Measurements from ENCODE around the gene EEIG1.

Gene EEIG1

GRCh38 chr9:127991017-127991756 lies 10.4 kb upstream of the EEIG1 start:
- no peaks in the 10 kb centered on the region for H3K36me3 ChIP-seq (ENCODE audit: insufficient read depth, low read length)
- no peaks in the 10 kb centered on the region for H3K4me1 ChIP-seq (ENCODE audit: insufficient read depth, low read length)
- H3K9me3 ChIP-seq (ENCODE audit: low read length), result no peaks in the 10 kb centered on the region
- no peaks in the 10 kb centered on the region for H3K27me3 ChIP-seq (ENCODE audit: insufficient read depth, low read length)
- no peak overlapping the region for H3K4me3 ChIP-seq (ENCODE audit: low read length)
- H2AFZ ChIP-seq (ENCODE audit: low read depth, low read length), result no peak overlapping the region

GRCh38 chr9:127990554-127990953 lies 9.8 kb upstream of the EEIG1 start:
- Histone ChIP-seq H3K4me1 (ENCODE audit: insufficient read depth, low read length) (no peaks in the 10 kb centered on the region), H2AFZ (ENCODE audit: low read depth, low read length) (no peak overlapping the region), H3K4me3 (ENCODE audit: low read length) (no peak overlapping the region), H3K27me3 (ENCODE audit: insufficient read depth, low read length) (no peaks in the 10 kb centered on the region), H3K9me3 (ENCODE audit: low read length) (no peaks in the 10 kb centered on the region), H3K36me3 (ENCODE audit: insufficient read depth, low read length) (no peaks in the 10 kb centered on the region)

GRCh38 chr9:127989094-127989493 lies 8.3 kb upstream of the EEIG1 start:
- Histone ChIP-seq H3K27me3 (ENCODE audit: insufficient read depth, low read length) (no peaks in the 10 kb centered on the region), H3K4me3 (ENCODE audit: low read length) (no peak overlapping the region), H3K9me3 (ENCODE audit: low read length) (no peaks in the 10 kb centered on the region), H3K4me1 (ENCODE audit: insufficient read depth, low read length) (no peaks in the 10 kb centered on the region), H2AFZ (ENCODE audit: low read depth, low read length) (no peak overlapping the region), H3K36me3 (ENCODE audit: insufficient read depth, low read length) (no peaks in the 10 kb centered on the region)

GRCh38 chr9:127987103-127987614 lies 6.4 kb upstream of the EEIG1 start:
- no peak overlapping the region for H2AFZ ChIP-seq (ENCODE audit: low read depth, low read length)
- no peaks in the 10 kb centered on the region for H3K36me3 ChIP-seq (ENCODE audit: insufficient read depth, low read length)

GRCh38 chr9:127985011-127985410 lies 4.2 kb upstream of the EEIG1 start:
- H3K9me3 ChIP-seq (ENCODE audit: low read length), result no peaks in the 10 kb centered on the region
- H3K4me1 ChIP-seq (ENCODE audit: insufficient read depth, low read length), result peaks cover 8% of the 10 kb centered on the region
- no peak overlapping the region for H2AFZ ChIP-seq (ENCODE audit: low read depth, low read length)
- no peak overlapping the region for H3K4me3 ChIP-seq (ENCODE audit: low read length)
- H3K27me3 ChIP-seq (ENCODE audit: insufficient read depth, low read length), result no peaks in the 10 kb centered on the region
- H3K36me3 ChIP-seq (ENCODE audit: insufficient read depth, low read length), result no peaks in the 10 kb centered on the region

More at GRCh38 chr9:127987103-127987614, 6.4 kb upstream of the EEIG1 start:
- Histone ChIP-seq H3K4me1 (ENCODE audit: insufficient read depth, low read length) (no peaks in the 10 kb centered on the region), H3K27me3 (ENCODE audit: insufficient read depth, low read length) (no peaks in the 10 kb centered on the region), H3K9me3 (ENCODE audit: low read length) (no peaks in the 10 kb centered on the region), H3K4me3 (ENCODE audit: low read length) (no peak overlapping the region)

GRCh38 chr9:127983847-127984289 lies 3.1 kb upstream of the EEIG1 start:
- Histone ChIP-seq H3K4me3 (ENCODE audit: low read length) (no peak overlapping the region), H2AFZ (ENCODE audit: low read depth, low read length) (no peak overlapping the region), H3K4me1 (ENCODE audit: insufficient read depth, low read length) (peaks cover 12% of the 10 kb centered on the region), H3K9me3 (ENCODE audit: low read length) (no peaks in the 10 kb centered on the region), H3K36me3 (ENCODE audit: insufficient read depth, low read length) (no peaks in the 10 kb centered on the region), H3K27me3 (ENCODE audit: insufficient read depth, low read length) (no peaks in the 10 kb centered on the region)

GRCh38 chr9:127982912-127983311 lies 2.1 kb upstream of the EEIG1 start:
- Histone ChIP-seq H3K9me3 (ENCODE audit: low read length) (no peaks in the 10 kb centered on the region), H3K4me3 (ENCODE audit: low read length) (no peak overlapping the region), H3K4me1 (ENCODE audit: insufficient read depth, low read length) (peaks cover 21% of the 10 kb centered on the region), H2AFZ (ENCODE audit: low read depth, low read length) (no peak overlapping the region), H3K36me3 (ENCODE audit: insufficient read depth, low read length) (no peaks in the 10 kb centered on the region), H3K27me3 (ENCODE audit: insufficient read depth, low read length) (no peaks in the 10 kb centered on the region)

GRCh38 chr9:127981559-127982121 lies 851 bp upstream of the EEIG1 start:
- Histone ChIP-seq H3K4me1 (ENCODE audit: insufficient read depth, low read length) (peaks cover 33% of the 10 kb centered on the region), H2AFZ (ENCODE audit: low read depth, low read length) (peak overlapping the region; percentile 33), H3K9me3 (ENCODE audit: low read length) (no peaks in the 10 kb centered on the region), H3K4me3 (ENCODE audit: low read length) (peak overlapping the region; percentile 62), H3K27me3 (ENCODE audit: insufficient read depth, low read length) (no peaks in the 10 kb centered on the region), H3K36me3 (ENCODE audit: insufficient read depth, low read length) (no peaks in the 10 kb centered on the region)

- Histone ChIP-seq H3K36me3 (ENCODE audit: insufficient read depth, low read length) (no peaks in the 10 kb centered on the region), H3K9me3 (ENCODE audit: low read length) (no peaks in the 10 kb centered on the region), H3K4me3 (ENCODE audit: low read length) (peak overlapping the region; percentile 64), H2AFZ (ENCODE audit: low read depth, low read length) (no peak overlapping the region), H3K4me1 (ENCODE audit: insufficient read depth, low read length) (peaks cover 35% of the 10 kb centered on the region), H3K27me3 (ENCODE audit: insufficient read depth, low read length) (no peaks in the 10 kb centered on the region)
These were observed 606 bp downstream of the EEIG1 start for GRCh38 chr9:127980060-127980705.

GRCh38 chr9:127979333-127980059 lies 1.3 kb downstream of the EEIG1 start:
- Histone ChIP-seq H3K4me1 (ENCODE audit: insufficient read depth, low read length) (peaks cover 40% of the 10 kb centered on the region), H3K4me3 (ENCODE audit: low read length) (peak overlapping the region; percentile 64), H3K9me3 (ENCODE audit: low read length) (no peaks in the 10 kb centered on the region), H3K36me3 (ENCODE audit: insufficient read depth, low read length) (no peaks in the 10 kb centered on the region), H2AFZ (ENCODE audit: low read depth, low read length) (no peak overlapping the region), H3K27me3 (ENCODE audit: insufficient read depth, low read length) (no peaks in the 10 kb centered on the region)

GRCh38 chr9:127979015-127979332 lies 1.8 kb downstream of the EEIG1 start:
- Histone ChIP-seq H3K36me3 (ENCODE audit: insufficient read depth, low read length) (no peaks in the 10 kb centered on the region), H3K27me3 (ENCODE audit: insufficient read depth, low read length) (no peaks in the 10 kb centered on the region), H3K4me3 (ENCODE audit: low read length) (peak overlapping the region; percentile 64), H2AFZ (ENCODE audit: low read depth, low read length) (no peak overlapping the region), H3K4me1 (ENCODE audit: insufficient read depth, low read length) (peaks cover 45% of the 10 kb centered on the region), H3K9me3 (ENCODE audit: low read length) (no peaks in the 10 kb centered on the region)

GRCh38 chr9:127977884-127978647 lies 2.7 kb downstream of the EEIG1 start:
- no peak overlapping the region for H2AFZ ChIP-seq (ENCODE audit: low read depth, low read length)
- H3K36me3 ChIP-seq (ENCODE audit: insufficient read depth, low read length), result no peaks in the 10 kb centered on the region
- H3K27me3 ChIP-seq (ENCODE audit: insufficient read depth, low read length), result no peaks in the 10 kb centered on the region
- peaks cover 54% of the 10 kb centered on the region for H3K4me1 ChIP-seq (ENCODE audit: insufficient read depth, low read length)
- peak overlapping the region; percentile 64 for H3K4me3 ChIP-seq (ENCODE audit: low read length)
- no peaks in the 10 kb centered on the region for H3K9me3 ChIP-seq (ENCODE audit: low read length)
